Heart left ventricle (tissue), 16 donors: ENCODE data around the gene ARHGAP31. TPM values are rescaled to one million over a fixed set of nuclear protein-coding genes. Genes with fewer than 3 reads are reported as not detected.

Experiments used
- ATAC-seq, 4 donors: fragments of 200-7000 bp; cut with Tn5 transposase; one replicate each; pipeline ENCODE4 v1.9.1; 2020 to 2022; ENCODE audit warnings: moderate library complexity in 4 of 4, mild to moderate bottlenecking in 3 of 4, moderate number of reproducible peaks in 1 of 4
- DNase-seq, 5 donors: peaks; one replicate each; pipeline ENCODE4 v3.0.0-alpha.2; 2020
- H3K27ac ChIP-seq, 12 donors: fragments of 200-600 bp; sonication (generic) in 4 of 12; one replicate each; pipeline versions ENCODE4 v1.5.0 to v1.8.0; 2016 to 2022; ENCODE audit warnings: mild to moderate bottlenecking in 2 of 12
- H3K27me3 ChIP-seq, 9 donors: fragments of 200-600 bp; sonication (generic) in 2 of 9; one replicate each; pipeline versions ENCODE4 v1.5.1 to v1.8.0; 2016 to 2022; ENCODE audit warnings: mild to moderate bottlenecking in 3 of 9
- H3K36me3 ChIP-seq, 9 donors: fragments of 200-600 bp; sonication (generic) in 2 of 9; one replicate each; pipeline versions ENCODE4 v1.5.0 to v1.8.0; 2018 to 2022; ENCODE audit warnings: mild to moderate bottlenecking in 2 of 9
- H3K4me1 ChIP-seq, 12 donors: fragments of 200-600 bp; sonication (generic) in 4 of 12; one replicate each; pipeline versions ENCODE4 v1.5.0 to v1.8.0; 2016 to 2022; ENCODE audit warnings: mild to moderate bottlenecking in 3 of 12
- H3K4me3 ChIP-seq, 12 donors: fragments of 200-600 bp; sonication (generic) in 4 of 12; one replicate each; pipeline versions ENCODE4 v1.5.0 to v1.8.0; 2017 to 2022; ENCODE audit warnings: mild to moderate bottlenecking in 9 of 12, moderate library complexity in 4 of 12
- H3K9me3 ChIP-seq, 12 donors: fragments of 200-600 bp; sonication (generic) in 4 of 12; one replicate each; pipeline versions ENCODE4 v1.5.0 to v1.8.0; 2016 to 2022; ENCODE audit warnings: mild to moderate bottlenecking in 1 of 12
- POLR2A ChIP-seq, 2 donors: fragments of 450-650 bp; IDR thresholded peaks; one replicate each; pipeline ENCODE4 v1.6.1; 2017; ENCODE audit warnings: antibody characterized with exemption in 2 of 2, mild to moderate bottlenecking in 2 of 2, moderate library complexity in 2 of 2
- WGBS, 4 donors: extraction: QIAGEN DNeasy Blood & Tissue Kit in 2 of 4; methylation state at CpG; one replicate each; pipeline versions ENCODE4 v1.1.5 to v1.1.7; 2013 to 2018; 5-methylcytosine and 5-hydroxymethylcytosine counted together
- intact Hi-C, 10 donors: fragments of 100-400 bp; cut with DNase I; formaldehyde crosslinking; loops; one replicate each; pipeline versions ENCODE4 v1.11.1 to v1.14.2; 2022
- polyA plus RNA-seq, 2 donors: library from polyadenylated mRNA; stranded (reverse); fragments of 200-250 nt; gene quantifications; one replicate each; pipeline ENCODE4 v1.2.3, GENCODE V29; 2013
- total RNA-seq, 9 donors: library from RNA; depleted of rRNA in 2 of 9; stranded (reverse); fragments of >200 nt in 2 of 9; fragmentation: NEBNext Ultra II Directional in 3 of 9; extraction: Animal tissue kit (Norgen Biotek cat#: 25700) in 3 of 9; gene quantifications; one replicate each; pipeline versions ENCODE4 v1.1.0 to v1.2.4, GENCODE V29; 2016 to 2023
- TF ChIP-seq, protein P1 (sequence below), 12 donors: fragments of 200-600 bp; sonication (generic) in 4 of 12; IDR thresholded peaks; one replicate each; pipeline versions ENCODE4 v1.5.0 to v1.8.0; 2018 to 2022; ENCODE audit warnings: antibody characterized with exemption in 12 of 12, mild to moderate bottlenecking in 5 of 12
- donor health status: ischemic (EF 13 %, LVEDD 7.1; RV severe dilation, severe dysfunction).
- donor health status: healthy with polysubstance abuse.
- donor health status: DM: no; HTN: yes; CAD: no.
- donor health status: DM: no; HTN: no; CAD: no.
- donor health status: ischemic (EF 25% LVEDD 6.9; RV normal size, moderate dysfunction).
- donor health status: ischemic (EF 25% LVEDD 5.7; RV mildly dilated, moderate dysfunction).
- donor health status: healthy.
- donor health status: DM: yes; HTN: yes; CAD: no.
- donor health status: ischemic (EF 35%, LVEDD 5.7; RV mildly dilated, moderate dysfunction).
- donor health status: nonischemic (EF 11% LVEDD 7.7; RV severe dilation, severe dysfunction).
- donor health status: DM: yes; HTN: yes; CAD: no.
- donor health status: PGD.
- donor health status: ischemic (EF 29% LVEDD 5.4; RV normal size, mild dysfunction).
- donor health status: nonischemic (EF 23%, LVEDD 6.1; RV moderate dilation, normal function).

Gene ARHGAP31
- total and polyA plus RNA-seq, 11 donors, result 10.4 to 79.1 (median 33.5) TPM

DNA sequence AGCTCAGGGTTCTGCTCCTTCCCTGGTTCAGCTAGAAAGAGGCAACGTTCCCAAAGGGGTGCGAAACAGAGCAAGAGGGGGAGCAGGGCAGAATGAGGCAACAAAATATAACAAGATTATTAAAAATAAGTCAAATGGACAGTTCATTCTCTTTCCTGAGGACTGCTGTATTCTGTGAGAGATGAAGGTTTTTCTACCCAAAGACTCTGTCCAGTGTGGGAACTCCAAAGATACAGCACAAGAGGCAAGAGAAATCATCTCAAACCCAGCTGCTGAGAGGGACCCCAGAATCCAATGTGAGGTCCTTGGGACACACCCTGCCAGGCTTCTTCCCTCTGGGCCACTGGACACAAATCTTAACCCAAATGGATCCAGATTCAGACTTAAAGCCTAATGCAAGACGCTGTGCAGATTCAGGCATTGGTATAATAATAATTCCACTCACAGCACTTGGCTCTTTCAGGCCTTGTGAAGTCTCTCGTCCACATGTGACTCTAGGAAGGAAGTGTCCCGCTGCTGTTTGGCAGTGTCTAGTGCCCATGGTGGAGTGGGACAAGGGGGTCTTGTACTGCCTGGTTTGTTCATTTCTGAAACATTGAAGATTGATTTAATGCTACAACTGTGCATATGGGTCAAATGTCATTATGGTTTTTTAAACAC is 14.5 kb upstream of the ARHGAP31 start:
- DNase-seq (no peak), ATAC-seq (peak; percentile 30 to 63 (median 40))
- intact Hi-C loops, result loop anchor here (1.0 to 10.0 kb wide), 14 partner anchors 14 to 405 kb away; partner anchors contain the start of genes POGLUT1 (in 4 of the 10), TMEM39A (in 4 of the 10) and ARHGAP31 (in 3 of the 10)
- WGBS, 4 donors, result 36 to 49% (median 38%) methylated on average over 5 of the region's 5 CpGs
- Histone ChIP-seq H3K27me3 (no peaks in the 10 kb centered on the region), H3K36me3 (no peaks in the 10 kb centered on the region), H3K4me1 (peaks cover 0 to 49% (median 20%) of the 10 kb centered on the region in 12 donors), H3K9me3 (peaks cover 0 to 22% (median 2%) of the 10 kb centered on the region in 12 donors), H3K27ac (peak overlapping the region; percentile 59 to 91 (median 82)), H3K4me3 (peak overlapping the region in 6 of 12 donors; percentile 7 to 21 (median 17))
- TF ChIP-seq, protein P1, sequence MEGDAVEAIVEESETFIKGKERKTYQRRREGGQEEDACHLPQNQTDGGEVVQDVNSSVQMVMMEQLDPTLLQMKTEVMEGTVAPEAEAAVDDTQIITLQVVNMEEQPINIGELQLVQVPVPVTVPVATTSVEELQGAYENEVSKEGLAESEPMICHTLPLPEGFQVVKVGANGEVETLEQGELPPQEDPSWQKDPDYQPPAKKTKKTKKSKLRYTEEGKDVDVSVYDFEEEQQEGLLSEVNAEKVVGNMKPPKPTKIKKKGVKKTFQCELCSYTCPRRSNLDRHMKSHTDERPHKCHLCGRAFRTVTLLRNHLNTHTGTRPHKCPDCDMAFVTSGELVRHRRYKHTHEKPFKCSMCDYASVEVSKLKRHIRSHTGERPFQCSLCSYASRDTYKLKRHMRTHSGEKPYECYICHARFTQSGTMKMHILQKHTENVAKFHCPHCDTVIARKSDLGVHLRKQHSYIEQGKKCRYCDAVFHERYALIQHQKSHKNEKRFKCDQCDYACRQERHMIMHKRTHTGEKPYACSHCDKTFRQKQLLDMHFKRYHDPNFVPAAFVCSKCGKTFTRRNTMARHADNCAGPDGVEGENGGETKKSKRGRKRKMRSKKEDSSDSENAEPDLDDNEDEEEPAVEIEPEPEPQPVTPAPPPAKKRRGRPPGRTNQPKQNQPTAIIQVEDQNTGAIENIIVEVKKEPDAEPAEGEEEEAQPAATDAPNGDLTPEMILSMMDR (IDR thresholded peaks at IDR 0.05), result no peak
- peak in 1 of 2 donors; percentile 19 for TF ChIP-seq POLR2A (IDR thresholded peaks at IDR 0.05)

DNA sequence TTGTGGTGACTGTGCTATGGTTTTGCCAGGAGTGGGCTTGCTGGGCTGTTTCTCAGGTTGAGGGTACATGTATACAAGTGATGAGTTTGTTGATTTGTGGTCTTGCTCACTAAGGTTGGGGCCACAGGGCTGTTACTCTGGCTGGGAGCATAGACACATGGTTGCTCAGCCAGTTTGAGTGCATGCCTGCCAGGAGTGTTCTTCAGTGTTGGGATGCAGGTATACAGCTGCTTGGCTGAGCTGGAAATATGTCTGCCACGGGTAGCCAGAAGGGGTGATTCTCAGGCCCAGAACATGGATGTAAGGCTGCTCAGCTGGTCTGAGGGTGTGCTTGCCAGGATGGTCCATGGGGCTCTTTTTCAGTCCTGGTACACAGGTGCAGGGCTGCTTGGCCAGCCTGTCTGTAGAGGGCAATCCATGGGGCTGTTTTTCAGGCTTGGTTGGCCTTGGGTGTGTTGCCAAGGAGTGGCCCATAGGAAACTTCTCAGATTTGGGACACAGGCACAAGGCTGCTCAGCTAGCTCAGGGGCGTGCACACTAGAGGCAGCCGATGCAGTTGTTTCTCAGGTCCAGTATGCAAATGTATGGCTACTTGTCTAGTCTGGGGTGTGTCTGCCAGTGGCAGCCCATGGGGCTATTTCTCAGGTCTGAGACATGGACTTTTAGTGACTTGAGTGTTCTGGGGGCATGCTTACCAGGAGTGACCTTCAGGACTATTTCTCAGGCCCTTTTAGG is 5.3 kb upstream of the ARHGAP31 start:
- peaks cover 0 to 28% (median 13%) of the 10 kb centered on the region in 12 donors for H3K9me3 ChIP-seq
- DNase-seq, result no peak
- TF ChIP-seq, protein P1 (IDR thresholded peaks at IDR 0.05), result no peak
- TF ChIP-seq POLR2A (IDR thresholded peaks at IDR 0.05), result no peak
- 94 to 100% (median 95%) methylated on average over 1 to 3 of the region's 3 CpGs for WGBS, 4 donors
- no peak overlapping the region for H3K27ac ChIP-seq
- H3K27me3 ChIP-seq, result no peaks in the 10 kb centered on the region
- no peaks in the 10 kb centered on the region for H3K36me3 ChIP-seq
- ATAC-seq, result no peak
- H3K4me3 ChIP-seq, result no peak overlapping the region
- intact Hi-C loops, result no loop called here
- peaks cover 3 to 23% (median 9%) of the 10 kb centered on the region in 12 donors for H3K4me1 ChIP-seq

DNA sequence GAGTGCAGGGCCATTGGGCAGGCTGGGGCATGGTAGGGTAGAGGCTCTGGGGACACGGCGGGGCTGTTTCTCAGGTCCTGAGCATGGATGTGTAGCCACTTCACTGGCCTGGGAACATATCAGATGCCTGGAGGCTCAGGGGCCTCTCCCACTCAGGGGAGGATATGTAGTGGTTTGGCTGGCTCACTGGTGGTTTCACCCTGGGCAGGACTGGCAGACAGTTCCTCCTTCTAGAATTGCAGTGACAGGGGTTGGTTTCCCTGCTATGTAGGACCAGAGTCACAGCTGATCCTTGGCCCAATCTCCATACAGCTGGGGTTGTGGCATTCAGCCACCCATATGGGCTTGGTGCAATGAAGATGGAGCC is 4.8 kb upstream of the ARHGAP31 start:
- 84 to 96% (median 94%) methylated on average over 2 of the region's 2 CpGs for WGBS, 4 donors

More for the DNA sequence above, 4.8 kb upstream of the ARHGAP31 start:
- no peaks in the 10 kb centered on the region for H3K36me3 ChIP-seq
- no peak overlapping the region for H3K4me3 ChIP-seq
- ATAC-seq, result no peak
- no peak for DNase-seq
- H3K4me1 ChIP-seq, result peaks cover 3 to 23% (median 9%) of the 10 kb centered on the region in 12 donors
- H3K27me3 ChIP-seq, result no peaks in the 10 kb centered on the region
- no peak overlapping the region for H3K27ac ChIP-seq
- H3K9me3 ChIP-seq, result peaks cover 0 to 24% (median 13%) of the 10 kb centered on the region in 12 donors
- intact Hi-C loops, result no loop called here
- no peak for TF ChIP-seq POLR2A (IDR thresholded peaks at IDR 0.05)
- TF ChIP-seq, protein P1 (IDR thresholded peaks at IDR 0.05), result no peak
